Measurements from ENCODE around the gene VIPR1.

Gene VIPR1

GRCh38 chr3:42539871-42540714 lies 37.6 kb downstream of the VIPR1 start:
- H3K23ac ChIP-seq (ENCODE audit: low read length), result no peak overlapping the region
- no peak overlapping the region for H3K4me3 ChIP-seq (ENCODE audit: low read length)
- no peak overlapping the region for H3K9ac ChIP-seq (ENCODE audit: low read length)
- no peak overlapping the region for H3K18ac ChIP-seq (ENCODE audit: low read length)
- no CpG with 5 or more reads among the region's 14 CpGs for WGBS (ENCODE audit: extremely low coverage, insufficient coverage, low lambda C conversion rate)
- no peaks in the 10 kb centered on the region for H3K4me1 ChIP-seq (ENCODE audit: control insufficient read depth, low read depth, low read length)
- H3K36me3 ChIP-seq (ENCODE audit: control insufficient read depth, insufficient read depth, low read length), result no peaks in the 10 kb centered on the region
- H3K27ac ChIP-seq (ENCODE audit: low read depth, low read length), result no peak overlapping the region
- peak overlapping the region; percentile 91 for H2AK5ac ChIP-seq (ENCODE audit: low read length)
- no peak overlapping the region for H4K8ac ChIP-seq (ENCODE audit: low read depth, low read length)
- peak overlapping the region; percentile 70 for H2BK5ac ChIP-seq (ENCODE audit: low read length)
- no peak overlapping the region for H4K5ac ChIP-seq (ENCODE audit: low read length)
- peak overlapping the region; percentile 17 for H3K56ac ChIP-seq (ENCODE audit: low read length)
- no peak overlapping the region for H3K4me2 ChIP-seq (ENCODE audit: low read length)
- no peak overlapping the region for H2BK120ac ChIP-seq (ENCODE audit: low read depth, low read length)
- H3K79me1 ChIP-seq (ENCODE audit: low read length), result no peaks in the 10 kb centered on the region
- no peak overlapping the region for H2BK15ac ChIP-seq (replicated peaks; ENCODE audit: low read depth)
- peak; percentile 84 for DNase-seq
- H3K4ac ChIP-seq (ENCODE audit: low read depth, low read length), result no peak overlapping the region
- no peaks in the 10 kb centered on the region for H3K27me3 ChIP-seq (ENCODE audit: insufficient read depth, low read length, poor library complexity)
- no peaks in the 10 kb centered on the region for H3K79me2 ChIP-seq (ENCODE audit: control insufficient read depth, insufficient read depth, low read length)

- no peak overlapping the region for H3K4ac ChIP-seq (ENCODE audit: low read depth, low read length)
- no CpG with 5 or more reads among the region's 3 CpGs for WGBS (ENCODE audit: extremely low coverage, insufficient coverage, low lambda C conversion rate)
These were observed 38.6 kb downstream of the VIPR1 start for GRCh38 chr3:42541079-42541478.

DNA sequence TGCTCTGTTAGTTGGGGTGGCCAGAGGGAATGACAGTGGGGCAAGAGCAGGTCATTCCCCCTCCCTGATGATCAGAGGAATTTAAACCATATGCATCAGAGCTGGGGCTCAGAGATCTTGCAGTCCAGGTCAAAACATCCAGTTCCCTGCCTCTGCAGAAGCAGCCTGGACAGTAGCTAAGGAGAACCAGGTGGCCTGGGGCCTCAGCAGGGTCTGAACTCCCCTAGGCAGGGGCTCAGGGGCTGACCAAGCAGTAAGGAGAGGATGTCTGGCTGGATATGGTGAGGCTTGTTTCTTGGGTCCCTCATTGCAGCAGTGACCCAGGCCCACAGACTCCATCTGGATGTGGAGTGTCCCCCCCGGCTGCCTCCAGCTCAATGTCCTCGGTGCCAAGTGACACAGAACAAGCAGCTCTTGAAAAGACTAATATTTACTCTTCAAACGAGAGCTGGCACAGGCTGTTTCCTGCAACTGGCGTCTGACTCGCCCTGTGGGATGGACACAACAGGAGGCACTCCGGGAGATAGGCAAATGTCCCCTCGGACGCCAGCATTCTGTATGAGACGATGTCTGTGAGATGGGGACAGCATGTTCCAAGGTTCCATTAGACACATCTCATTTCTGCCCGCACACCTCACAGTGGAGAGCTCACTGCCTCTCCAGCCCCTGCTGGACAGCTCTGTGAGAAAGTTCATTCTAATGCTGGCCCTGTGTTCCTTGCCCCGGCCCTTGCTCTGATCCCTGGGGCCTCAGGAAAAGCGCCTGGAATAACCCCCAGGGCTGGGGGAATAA lies 42.2 kb downstream of the VIPR1 start:
- H3K4me1 ChIP-seq (ENCODE audit: control insufficient read depth, low read depth, low read length), result no peaks in the 10 kb centered on the region
- H2BK5ac ChIP-seq (ENCODE audit: low read length), result no peak overlapping the region
- H2BK120ac ChIP-seq (ENCODE audit: low read depth, low read length), result no peak overlapping the region
- no peak overlapping the region for H3K4me3 ChIP-seq (ENCODE audit: low read length)
- H3K36me3 ChIP-seq (ENCODE audit: control insufficient read depth, insufficient read depth, low read length), result no peaks in the 10 kb centered on the region
- H3K27ac ChIP-seq (ENCODE audit: low read depth, low read length), result no peak overlapping the region
- no peak overlapping the region for H4K5ac ChIP-seq (ENCODE audit: low read length)
- no peak overlapping the region for H4K8ac ChIP-seq (ENCODE audit: low read depth, low read length)
- no peaks in the 10 kb centered on the region for H3K27me3 ChIP-seq (ENCODE audit: insufficient read depth, low read length, poor library complexity)
- no peak overlapping the region for H3K4ac ChIP-seq (ENCODE audit: low read depth, low read length)
- no peak overlapping the region for H2BK15ac ChIP-seq (replicated peaks; ENCODE audit: low read depth)
- WGBS (ENCODE audit: extremely low coverage, insufficient coverage, low lambda C conversion rate), result no CpG with 5 or more reads among the region's 12 CpGs
- no peak overlapping the region for H3K4me2 ChIP-seq (ENCODE audit: low read length)
- no peaks in the 10 kb centered on the region for H3K79me1 ChIP-seq (ENCODE audit: low read length)
- no peaks in the 10 kb centered on the region for H3K79me2 ChIP-seq (ENCODE audit: control insufficient read depth, insufficient read depth, low read length)
- no peak overlapping the region for H3K9ac ChIP-seq (ENCODE audit: low read length)
- no peak overlapping the region for H2AK5ac ChIP-seq (ENCODE audit: low read length)
- no peak overlapping the region for H3K56ac ChIP-seq (ENCODE audit: low read length)
- no peak overlapping the region for H3K23ac ChIP-seq (ENCODE audit: low read length)
- no peak for DNase-seq
- no peak overlapping the region for H3K18ac ChIP-seq (ENCODE audit: low read length)

More at GRCh38 chr3:42541079-42541478, 38.6 kb downstream of the VIPR1 start:
- H4K8ac ChIP-seq (ENCODE audit: low read depth, low read length), result no peak overlapping the region
- no peaks in the 10 kb centered on the region for H3K36me3 ChIP-seq (ENCODE audit: control insufficient read depth, insufficient read depth, low read length)
- no peak overlapping the region for H3K9ac ChIP-seq (ENCODE audit: low read length)
- no peak overlapping the region for H3K18ac ChIP-seq (ENCODE audit: low read length)
- no peaks in the 10 kb centered on the region for H3K79me2 ChIP-seq (ENCODE audit: control insufficient read depth, insufficient read depth, low read length)
- no peaks in the 10 kb centered on the region for H3K4me1 ChIP-seq (ENCODE audit: control insufficient read depth, low read depth, low read length)
- H3K4me2 ChIP-seq (ENCODE audit: low read length), result no peak overlapping the region
- no peak overlapping the region for H2AK5ac ChIP-seq (ENCODE audit: low read length)
- no peak overlapping the region for H3K4me3 ChIP-seq (ENCODE audit: low read length)
- no peak overlapping the region for H3K23ac ChIP-seq (ENCODE audit: low read length)
- no peaks in the 10 kb centered on the region for H3K79me1 ChIP-seq (ENCODE audit: low read length)
- DNase-seq, result no peak
- no peak overlapping the region for H4K5ac ChIP-seq (ENCODE audit: low read length)
- H2BK120ac ChIP-seq (ENCODE audit: low read depth, low read length), result no peak overlapping the region
- H3K27me3 ChIP-seq (ENCODE audit: insufficient read depth, low read length, poor library complexity), result no peaks in the 10 kb centered on the region
- H3K27ac ChIP-seq (ENCODE audit: low read depth, low read length), result no peak overlapping the region
- H2BK15ac ChIP-seq (replicated peaks; ENCODE audit: low read depth), result no peak overlapping the region
- H2BK5ac ChIP-seq (ENCODE audit: low read length), result no peak overlapping the region
- H3K56ac ChIP-seq (ENCODE audit: low read length), result no peak overlapping the region

GRCh38 chr3:42545284-42545900 lies 42.9 kb downstream of the VIPR1 start:
- no peak overlapping the region for H3K23ac ChIP-seq (ENCODE audit: low read length)
- no peak overlapping the region for H2AK5ac ChIP-seq (ENCODE audit: low read length)
- H3K79me1 ChIP-seq (ENCODE audit: low read length), result no peaks in the 10 kb centered on the region
- no peaks in the 10 kb centered on the region for H3K36me3 ChIP-seq (ENCODE audit: control insufficient read depth, insufficient read depth, low read length)
- DNase-seq, result no peak
- H3K79me2 ChIP-seq (ENCODE audit: control insufficient read depth, insufficient read depth, low read length), result no peaks in the 10 kb centered on the region
- H3K4me1 ChIP-seq (ENCODE audit: control insufficient read depth, low read depth, low read length), result no peaks in the 10 kb centered on the region
- H3K9ac ChIP-seq (ENCODE audit: low read length), result no peak overlapping the region
- H3K56ac ChIP-seq (ENCODE audit: low read length), result no peak overlapping the region
- H2BK15ac ChIP-seq (replicated peaks; ENCODE audit: low read depth), result no peak overlapping the region
- no peak overlapping the region for H3K4ac ChIP-seq (ENCODE audit: low read depth, low read length)
- H3K4me2 ChIP-seq (ENCODE audit: low read length), result no peak overlapping the region
- no peak overlapping the region for H3K18ac ChIP-seq (ENCODE audit: low read length)
- H4K8ac ChIP-seq (ENCODE audit: low read depth, low read length), result no peak overlapping the region
- H2BK120ac ChIP-seq (ENCODE audit: low read depth, low read length), result no peak overlapping the region
- H2BK5ac ChIP-seq (ENCODE audit: low read length), result no peak overlapping the region
- H4K5ac ChIP-seq (ENCODE audit: low read length), result no peak overlapping the region
- H3K4me3 ChIP-seq (ENCODE audit: low read length), result no peak overlapping the region
- no peak overlapping the region for H3K27ac ChIP-seq (ENCODE audit: low read depth, low read length)
- no CpG with 5 or more reads among the region's 5 CpGs for WGBS (ENCODE audit: extremely low coverage, insufficient coverage, low lambda C conversion rate)
- no peaks in the 10 kb centered on the region for H3K27me3 ChIP-seq (ENCODE audit: insufficient read depth, low read length, poor library complexity)

DNA sequence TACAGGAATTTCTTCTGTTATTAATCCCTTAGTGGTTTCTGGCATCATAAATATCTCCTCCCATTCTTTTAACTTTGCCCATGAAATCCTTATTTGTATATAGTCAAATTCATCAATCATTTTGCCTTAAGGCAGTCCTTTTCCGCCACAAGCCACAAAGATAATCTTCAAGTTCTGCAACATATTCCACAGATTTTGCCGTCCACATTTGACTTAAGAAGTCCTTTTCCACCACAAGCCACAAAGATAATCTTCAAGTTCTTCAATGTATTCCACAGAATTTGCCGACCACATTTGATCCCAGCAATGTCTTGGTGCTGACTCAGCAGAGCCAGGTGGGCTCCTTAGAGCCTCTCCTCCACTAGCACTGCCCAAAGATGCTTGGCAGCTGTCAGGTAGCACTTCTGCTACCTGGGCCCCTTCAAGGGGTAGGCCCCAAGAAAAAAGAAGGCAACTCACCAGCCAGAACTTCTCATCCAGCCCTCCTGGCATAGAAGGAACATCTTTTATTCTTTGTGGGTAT lies 44.3 kb downstream of the VIPR1 start:
- no peaks in the 10 kb centered on the region for H3K79me2 ChIP-seq (ENCODE audit: control insufficient read depth, insufficient read depth, low read length)
- no peak overlapping the region for H2AK5ac ChIP-seq (ENCODE audit: low read length)
- DNase-seq, result no peak
- H2BK15ac ChIP-seq (replicated peaks; ENCODE audit: low read depth), result no peak overlapping the region
- no peak overlapping the region for H3K23ac ChIP-seq (ENCODE audit: low read length)
- no peaks in the 10 kb centered on the region for H3K36me3 ChIP-seq (ENCODE audit: control insufficient read depth, insufficient read depth, low read length)
- H3K56ac ChIP-seq (ENCODE audit: low read length), result no peak overlapping the region
- no peaks in the 10 kb centered on the region for H3K79me1 ChIP-seq (ENCODE audit: low read length)
- H3K4ac ChIP-seq (ENCODE audit: low read depth, low read length), result no peak overlapping the region
- H3K9ac ChIP-seq (ENCODE audit: low read length), result no peak overlapping the region
- H3K18ac ChIP-seq (ENCODE audit: low read length), result no peak overlapping the region
- no peak overlapping the region for H4K8ac ChIP-seq (ENCODE audit: low read depth, low read length)
- H3K27me3 ChIP-seq (ENCODE audit: insufficient read depth, low read length, poor library complexity), result no peaks in the 10 kb centered on the region
- H4K5ac ChIP-seq (ENCODE audit: low read length), result no peak overlapping the region
- H2BK120ac ChIP-seq (ENCODE audit: low read depth, low read length), result no peak overlapping the region
- H2BK5ac ChIP-seq (ENCODE audit: low read length), result no peak overlapping the region
- H3K4me1 ChIP-seq (ENCODE audit: control insufficient read depth, low read depth, low read length), result no peaks in the 10 kb centered on the region
- H3K4me3 ChIP-seq (ENCODE audit: low read length), result no peak overlapping the region
- no peak overlapping the region for H3K27ac ChIP-seq (ENCODE audit: low read depth, low read length)
- H3K4me2 ChIP-seq (ENCODE audit: low read length), result no peak overlapping the region
- no CpG with 5 or more reads among the region's 3 CpGs for WGBS (ENCODE audit: extremely low coverage, insufficient coverage, low lambda C conversion rate)
